Adrenal gland (tissue), 5 donors: ENCODE results near the gene MED22.

ENCODE experiments used
- POLR2A ChIP-seq, 2 donors: fragments of 450-650 bp; IDR thresholded peaks; one replicate each; pipeline ENCODE4 v1.6.1; 2017; ENCODE audit warnings: antibody characterized with exemption in 2 of 2, mild to moderate bottlenecking in 2 of 2, moderate library complexity in 1 of 2
- TF ChIP-seq, protein P1 (sequence below), 6 experiments: fragments of 450-650 bp in 4 of 6; fragments of 200-600 bp in 2 of 6; sonication (generic) in 1 of 6; IDR thresholded peaks; 1 replicate in 5 of 6; 2 replicates in 1 of 6; pipeline versions ENCODE4 v1.5.1 to v1.8.0; 2016 to 2021; ENCODE audit warnings: antibody characterized with exemption in 6 of 6, mild to moderate bottlenecking in 2 of 6, moderate library complexity in 1 of 6
- donor health status: DM: no; HTN: no; CAD: no.

DNA sequence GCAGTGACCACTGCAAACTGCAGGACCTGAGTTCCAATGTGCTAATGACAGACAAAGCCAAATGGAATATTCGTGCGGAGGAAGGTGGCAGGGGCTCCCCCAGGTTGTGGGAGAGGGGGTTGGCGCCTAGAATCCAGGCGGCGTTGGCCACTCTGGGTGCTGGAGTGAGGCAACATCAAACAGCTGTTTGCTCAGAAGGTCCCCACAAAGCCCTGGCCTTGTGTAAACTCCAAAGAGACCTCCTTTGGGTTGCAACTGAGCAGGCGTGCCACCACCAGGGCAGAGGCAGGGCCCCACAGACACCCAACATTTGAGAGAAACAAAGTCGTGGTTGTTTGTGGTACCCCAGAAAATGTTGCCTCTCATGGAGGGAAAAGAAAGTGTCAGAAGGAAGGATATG lies 42.8 kb upstream of the MED22 start:
- no peak for TF ChIP-seq POLR2A (IDR thresholded peaks at IDR 0.05)
- TF ChIP-seq, protein P1, sequence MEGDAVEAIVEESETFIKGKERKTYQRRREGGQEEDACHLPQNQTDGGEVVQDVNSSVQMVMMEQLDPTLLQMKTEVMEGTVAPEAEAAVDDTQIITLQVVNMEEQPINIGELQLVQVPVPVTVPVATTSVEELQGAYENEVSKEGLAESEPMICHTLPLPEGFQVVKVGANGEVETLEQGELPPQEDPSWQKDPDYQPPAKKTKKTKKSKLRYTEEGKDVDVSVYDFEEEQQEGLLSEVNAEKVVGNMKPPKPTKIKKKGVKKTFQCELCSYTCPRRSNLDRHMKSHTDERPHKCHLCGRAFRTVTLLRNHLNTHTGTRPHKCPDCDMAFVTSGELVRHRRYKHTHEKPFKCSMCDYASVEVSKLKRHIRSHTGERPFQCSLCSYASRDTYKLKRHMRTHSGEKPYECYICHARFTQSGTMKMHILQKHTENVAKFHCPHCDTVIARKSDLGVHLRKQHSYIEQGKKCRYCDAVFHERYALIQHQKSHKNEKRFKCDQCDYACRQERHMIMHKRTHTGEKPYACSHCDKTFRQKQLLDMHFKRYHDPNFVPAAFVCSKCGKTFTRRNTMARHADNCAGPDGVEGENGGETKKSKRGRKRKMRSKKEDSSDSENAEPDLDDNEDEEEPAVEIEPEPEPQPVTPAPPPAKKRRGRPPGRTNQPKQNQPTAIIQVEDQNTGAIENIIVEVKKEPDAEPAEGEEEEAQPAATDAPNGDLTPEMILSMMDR (IDR thresholded peaks at IDR 0.05): no peak
